ENCODE measurements around the gene SMARCB1.
A peak's percentile ranks its signal among the peaks of the same experiment; 100 is the strongest.

Gene SMARCB1

GRCh38 chr22:23762842-23763578 lies 23.8 kb upstream of the SMARCB1 start, which contains the start of gene C22orf15:
Gene C22orf15, plus strand, starts transcription at chr22:23762990. Its CDS starts 317 bp downstream, at chr22:23763307.
- peak; percentile 67 to 68 for DNase-seq

GRCh38 chr22:23763579-23763945 lies 23.2 kb upstream of the SMARCB1 start:
- DNase-seq, result no peak

DNA sequence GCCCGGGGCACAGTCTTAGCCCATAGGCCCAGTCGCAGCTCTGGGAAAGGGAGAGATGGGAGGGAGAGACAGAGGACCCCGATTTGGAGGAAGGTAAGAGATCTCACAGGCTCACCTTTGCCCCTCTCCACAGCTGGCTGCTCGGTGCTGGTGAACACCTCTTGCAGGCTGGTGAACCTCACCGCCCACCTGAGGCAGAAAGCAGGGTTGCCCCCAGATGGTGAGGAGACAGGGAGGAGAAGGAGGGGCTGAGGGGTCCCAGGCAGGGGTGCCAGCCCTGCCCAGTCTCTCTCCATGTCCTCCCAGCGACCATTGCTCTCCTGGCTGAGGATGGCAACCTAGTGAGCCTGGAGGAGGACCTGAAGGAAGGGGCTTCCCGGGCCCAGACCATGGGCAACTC lies 22.8 kb upstream of the SMARCB1 start:
- no peak for DNase-seq

DNA sequence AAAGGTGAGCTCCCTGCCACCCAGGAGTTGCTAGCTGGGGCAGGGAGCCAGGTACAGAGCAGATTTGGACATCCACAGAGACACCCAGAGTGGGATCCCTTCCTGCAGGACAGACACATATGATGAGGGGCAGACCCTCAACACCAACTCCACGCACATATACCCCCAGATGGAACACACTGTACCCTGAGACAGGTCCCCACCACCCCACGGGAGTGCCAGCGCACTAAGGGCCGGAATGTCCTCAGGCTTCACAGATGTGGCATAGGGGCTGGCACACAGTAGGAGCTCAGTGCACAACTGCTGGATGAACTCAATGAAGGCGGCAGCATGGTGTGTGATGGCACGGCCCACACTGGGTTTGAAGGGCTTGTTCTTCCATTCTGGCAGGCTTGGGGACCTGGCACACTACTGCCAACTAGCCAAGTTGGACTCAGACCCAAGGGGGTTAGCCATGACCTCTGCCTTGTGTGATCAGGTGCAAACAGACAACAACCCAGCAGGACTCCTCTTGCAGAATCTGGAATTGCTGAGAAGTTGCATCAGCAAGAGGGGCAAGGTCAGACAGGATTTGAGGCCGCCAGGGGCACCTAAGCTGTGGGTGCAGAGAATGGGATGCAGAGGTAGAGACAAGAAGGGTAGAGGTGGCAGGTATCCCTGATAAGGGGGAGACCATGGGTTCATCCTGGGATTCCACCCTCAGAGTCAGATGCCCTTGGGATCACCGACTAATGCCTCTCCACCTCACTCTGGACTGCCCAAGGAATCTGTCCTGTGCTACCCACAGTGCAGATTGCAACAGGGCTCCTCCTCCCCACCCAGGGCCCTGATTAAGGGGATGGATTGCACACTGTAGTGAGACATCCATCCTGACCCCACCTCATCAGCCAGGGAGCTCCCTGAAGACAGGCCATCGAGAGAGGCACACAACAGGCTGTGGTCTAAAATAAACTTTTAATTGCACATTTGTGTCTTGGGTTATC lies 21.6 kb upstream of the SMARCB1 start:
- DNase-seq, result no peak

GRCh38 chr22:23767303-23767672 lies 19.5 kb upstream of the SMARCB1 start:
- no peak for DNase-seq

DNA sequence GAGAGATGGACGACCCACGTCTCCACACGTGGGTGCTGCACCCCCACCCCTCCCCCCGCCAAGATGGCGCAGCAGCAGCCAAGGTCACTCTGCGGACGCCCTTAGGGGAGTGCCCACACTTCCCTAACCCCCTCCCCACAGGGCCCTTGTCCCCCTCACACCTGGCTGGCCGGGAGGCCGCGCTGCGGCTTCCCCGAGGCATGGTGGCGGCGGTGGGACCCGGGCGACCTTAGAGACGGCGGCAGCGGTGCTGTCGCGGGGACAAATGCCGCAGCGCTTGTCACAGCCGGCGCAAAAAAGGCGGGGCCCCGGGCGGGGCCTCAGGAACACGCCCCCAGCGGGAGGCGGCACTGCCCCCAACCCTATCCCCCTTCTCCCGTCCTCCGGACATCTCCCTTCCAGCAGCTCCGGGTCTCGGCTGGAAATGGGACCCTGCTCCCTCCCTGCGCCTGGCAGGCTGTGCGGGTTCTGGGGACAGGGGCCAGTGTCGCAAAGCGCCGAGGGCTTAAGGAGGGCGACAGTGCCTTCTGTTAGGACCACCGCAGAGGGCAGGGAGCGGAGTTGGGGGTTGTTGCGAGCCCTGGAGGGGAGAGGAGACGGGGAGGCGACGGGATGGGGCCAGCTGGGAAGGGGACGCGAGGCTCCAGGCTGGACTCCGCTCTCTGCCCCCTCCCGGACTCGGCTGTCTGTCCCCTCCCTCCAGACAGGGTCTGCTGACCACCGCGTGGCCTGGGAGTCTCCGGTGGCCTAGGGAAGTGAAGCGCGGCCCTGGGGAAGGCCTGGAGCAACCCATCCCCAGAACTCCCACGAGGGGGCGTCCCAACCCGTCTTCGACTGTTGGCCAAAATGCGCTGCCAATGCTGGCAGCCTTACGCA lies 18.9 kb upstream of the SMARCB1 start, which contains the start of gene CHCHD10:
Gene CHCHD10 (minus strand): TSS at position 300 of the 876 bp plus-strand sequence. CDS start 98 bp downstream, at position 202.
- peak; percentile 72 to 78 for DNase-seq

GRCh38 chr22:23769321-23769965 lies 17.3 kb upstream of the SMARCB1 start:
- DNase-seq, result no peak

- DNase-seq, result no peak
Measured at GRCh38 chr22:23772315-23772648, 14.5 kb upstream of the SMARCB1 start.

DNA sequence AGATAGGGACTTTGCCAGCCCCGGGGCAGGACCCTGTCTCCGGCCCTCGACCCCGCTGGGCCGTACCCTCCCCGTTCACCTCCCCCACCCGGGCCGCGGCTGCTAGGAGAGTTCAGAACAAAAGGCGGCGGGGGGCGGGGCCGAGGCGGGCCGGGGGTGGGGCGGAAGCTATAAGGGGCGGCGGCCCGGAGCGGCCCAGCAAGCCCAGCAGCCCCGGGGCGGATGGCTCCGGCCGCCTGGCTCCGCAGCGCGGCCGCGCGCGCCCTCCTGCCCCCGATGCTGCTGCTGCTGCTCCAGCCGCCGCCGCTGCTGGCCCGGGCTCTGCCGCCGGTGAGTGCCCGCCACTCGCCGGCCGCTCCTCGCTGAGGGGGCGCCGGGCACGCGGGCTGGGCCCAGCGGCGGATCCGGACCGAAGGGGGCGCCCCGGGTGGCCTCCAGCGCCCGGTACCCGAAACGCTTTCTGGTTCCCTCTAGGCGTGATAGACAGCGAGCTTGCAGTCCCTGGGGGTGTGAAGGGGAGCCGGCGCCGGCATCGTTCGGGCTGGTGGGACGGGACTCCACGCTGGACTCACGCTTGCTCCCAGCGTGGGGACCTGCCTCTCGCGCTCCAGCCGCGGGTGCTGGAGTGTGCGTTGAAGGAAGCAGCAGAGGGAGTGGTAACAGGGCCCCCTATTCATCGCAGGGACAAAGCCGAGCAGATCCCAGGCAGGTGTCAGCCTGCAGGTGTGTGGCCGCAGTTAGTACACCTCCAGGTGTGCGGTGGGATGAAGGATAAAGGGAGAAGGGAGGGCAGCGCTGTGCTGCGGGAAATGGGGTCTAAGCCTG lies 13.9 kb upstream of the SMARCB1 start, which contains the start of gene MMP11:
Gene MMP11 (plus strand): TSS at position 201 of the 825 bp plus-strand sequence. CDS start 22 bp downstream, at position 223.
- peak; percentile 16 to 28 for DNase-seq

- no peak for DNase-seq
Measured at GRCh38 chr22:23773483-23774113, 13.2 kb upstream of the SMARCB1 start.

DNA sequence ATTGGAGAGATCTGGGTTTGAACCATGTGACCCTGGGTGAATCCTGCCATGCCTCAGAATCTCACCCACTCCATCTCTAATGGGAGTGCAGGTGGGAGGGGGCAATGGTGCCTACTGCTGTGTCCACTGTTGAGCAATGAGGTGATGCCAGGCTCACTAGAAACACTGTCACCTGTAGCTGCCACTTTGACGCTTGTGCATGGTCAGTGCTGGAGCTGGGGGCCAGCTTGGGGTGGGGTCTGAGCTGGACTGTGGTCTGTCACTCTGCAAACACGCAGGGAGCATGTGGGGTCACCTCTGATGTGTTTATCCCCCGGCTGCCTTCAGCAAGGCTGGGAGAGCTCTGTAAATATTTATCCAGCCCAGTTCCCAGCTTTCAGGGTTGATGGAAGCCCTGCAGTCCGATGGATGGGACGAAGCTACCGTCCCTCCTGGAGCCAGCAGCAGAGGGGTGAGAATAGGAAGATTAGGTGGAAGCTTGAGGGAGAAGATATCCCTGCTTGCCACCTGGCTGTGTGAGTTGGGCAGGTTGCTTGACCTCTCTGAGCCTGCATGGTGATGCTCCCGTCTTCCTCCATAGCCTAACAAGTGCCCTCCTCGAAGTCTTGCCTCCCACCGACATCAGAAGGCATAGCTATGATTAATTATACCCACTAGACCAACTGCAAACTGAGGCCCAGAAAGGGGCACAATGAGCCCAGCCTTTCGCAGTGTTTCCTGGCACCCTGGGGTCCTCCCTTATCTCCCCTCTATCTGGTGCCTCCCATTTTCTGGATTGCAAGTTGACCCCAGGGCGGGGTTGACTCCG lies 12.4 kb upstream of the SMARCB1 start:
- DNase-seq, result no peak

GRCh38 chr22:23774922-23775436 lies 11.8 kb upstream of the SMARCB1 start:
- no peak for DNase-seq

DNA sequence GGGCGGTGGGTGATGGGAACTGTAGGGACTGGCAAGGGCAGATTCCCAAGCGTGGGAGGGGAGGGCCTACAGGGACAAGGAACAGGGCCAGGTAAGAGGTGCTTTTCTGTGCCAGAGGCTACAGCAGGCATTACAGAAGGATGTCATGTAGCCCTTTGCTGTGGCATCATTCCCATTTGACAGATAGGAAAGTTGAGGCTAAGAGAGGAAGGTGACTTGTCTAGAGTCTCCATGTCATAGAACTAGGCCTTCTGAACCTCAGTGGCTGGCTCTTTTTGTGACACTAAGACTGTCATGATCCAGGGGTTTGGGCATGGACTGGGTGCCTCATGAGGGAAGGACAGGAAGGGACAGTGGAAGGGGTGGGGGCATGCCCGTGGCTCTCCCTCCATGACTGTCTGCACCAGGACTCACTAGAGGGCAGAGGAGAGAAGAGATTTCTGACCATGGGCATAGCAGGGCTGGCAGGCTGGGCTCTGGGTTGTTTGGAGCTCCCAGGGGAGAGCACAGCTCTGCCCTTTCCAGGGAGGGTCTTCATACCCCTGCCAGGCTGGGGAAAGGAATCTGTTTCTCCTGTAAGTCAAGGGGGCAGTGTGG lies 10.9 kb upstream of the SMARCB1 start:
- DNase-seq, result no peak

DNA sequence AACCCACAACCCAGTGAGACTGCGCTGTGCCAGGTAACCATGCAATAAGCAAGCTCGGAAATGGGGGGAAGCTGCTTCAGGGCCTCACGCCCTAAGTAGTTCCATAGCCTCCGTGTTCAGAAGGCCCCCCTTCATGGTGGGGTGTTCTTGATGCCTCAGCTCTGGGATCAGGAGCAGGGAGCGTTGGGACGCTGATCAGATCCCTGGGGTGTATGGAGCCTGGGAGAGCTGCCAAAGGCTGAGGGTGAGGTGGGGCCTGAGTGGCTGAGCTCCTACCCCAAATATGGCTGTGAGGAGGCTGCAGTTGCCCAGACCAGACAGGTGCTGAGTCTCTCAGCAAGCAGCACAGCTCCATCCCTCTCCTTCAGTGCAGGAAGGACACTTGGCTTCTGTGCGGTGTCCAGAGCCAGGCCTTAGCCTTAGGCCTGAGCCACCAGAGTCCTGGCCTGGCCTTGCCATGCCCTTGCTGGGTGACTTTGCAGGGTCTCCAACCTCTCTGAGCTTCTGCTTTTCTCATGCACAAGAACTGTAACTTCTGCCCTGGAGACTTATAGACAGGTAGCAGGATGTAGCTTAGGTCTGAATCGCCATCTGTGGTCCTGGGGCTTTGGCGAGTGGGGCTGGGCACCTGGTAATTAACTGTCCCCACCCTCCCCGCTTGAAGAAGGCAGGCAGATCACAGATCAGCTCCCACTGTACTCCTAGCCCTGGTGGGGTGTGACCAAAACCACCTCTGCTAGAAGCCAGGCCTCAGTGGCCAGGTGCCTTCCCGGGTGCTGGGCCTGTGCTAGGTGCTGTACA lies 8.8 kb upstream of the SMARCB1 start:
- DNase-seq, result no peak

DNA sequence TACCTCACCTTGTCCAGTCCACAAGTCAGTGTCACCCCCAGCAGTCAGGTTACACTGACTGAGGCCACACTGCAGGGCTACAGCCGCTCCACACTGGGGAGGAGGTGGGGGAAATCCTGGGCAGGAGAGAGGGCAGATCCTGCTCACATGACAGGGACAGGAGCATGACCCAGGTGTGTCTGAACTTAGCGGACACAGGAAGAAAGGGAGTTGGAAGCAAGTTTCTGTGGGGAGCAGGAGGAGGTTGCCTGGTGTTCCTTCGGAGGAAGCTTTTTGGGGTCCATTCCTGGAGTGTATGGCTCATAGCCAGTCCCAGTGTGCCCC lies 8.2 kb upstream of the SMARCB1 start:
- DNase-seq, result no peak

DNA sequence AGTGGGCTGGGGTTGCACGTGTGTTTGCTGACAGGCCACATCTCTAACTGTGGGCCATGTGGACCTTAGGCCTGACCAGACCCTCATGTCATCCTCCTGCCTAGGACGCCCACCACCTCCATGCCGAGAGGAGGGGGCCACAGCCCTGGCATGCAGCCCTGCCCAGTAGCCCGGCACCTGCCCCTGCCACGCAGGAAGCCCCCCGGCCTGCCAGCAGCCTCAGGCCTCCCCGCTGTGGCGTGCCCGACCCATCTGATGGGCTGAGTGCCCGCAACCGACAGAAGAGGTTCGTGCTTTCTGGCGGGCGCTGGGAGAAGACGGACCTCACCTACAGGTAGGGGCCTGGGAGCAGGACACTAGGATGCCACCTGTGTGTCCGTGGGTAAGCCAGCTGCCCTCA lies 7.7 kb upstream of the SMARCB1 start:
- no peak for DNase-seq

GRCh38 chr22:23779731-23780130 lies 7.0 kb upstream of the SMARCB1 start:
- no peak for DNase-seq

DNA sequence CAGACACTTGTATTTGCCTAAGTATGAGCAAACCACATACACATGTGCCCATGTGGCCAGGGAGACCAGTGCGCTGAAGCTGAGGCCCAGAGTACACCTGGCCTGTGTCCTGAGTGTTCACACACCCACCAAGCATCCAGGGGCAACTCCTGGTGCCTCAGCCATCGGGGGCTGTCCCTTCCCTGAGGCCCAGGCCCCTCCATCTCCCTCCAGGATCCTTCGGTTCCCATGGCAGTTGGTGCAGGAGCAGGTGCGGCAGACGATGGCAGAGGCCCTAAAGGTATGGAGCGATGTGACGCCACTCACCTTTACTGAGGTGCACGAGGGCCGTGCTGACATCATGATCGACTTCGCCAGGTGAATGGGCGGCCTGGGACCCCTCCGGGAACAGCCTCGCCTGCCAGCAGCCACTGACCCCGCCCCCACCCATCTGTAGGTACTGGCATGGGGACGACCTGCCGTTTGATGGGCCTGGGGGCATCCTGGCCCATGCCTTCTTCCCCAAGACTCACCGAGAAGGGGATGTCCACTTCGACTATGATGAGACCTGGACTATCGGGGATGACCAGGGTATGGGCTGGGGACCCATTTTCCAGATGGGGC lies 6.5 kb upstream of the SMARCB1 start:
- no peak for DNase-seq
